Measurements from ENCODE around the gene UMODL1. TPM values are rescaled to one million over a fixed set of nuclear protein-coding genes. Genes with fewer than 3 reads are reported as not detected.

The UMODL1 gene
- polyA plus RNA-seq, 3 donors, result not detected

DNA sequence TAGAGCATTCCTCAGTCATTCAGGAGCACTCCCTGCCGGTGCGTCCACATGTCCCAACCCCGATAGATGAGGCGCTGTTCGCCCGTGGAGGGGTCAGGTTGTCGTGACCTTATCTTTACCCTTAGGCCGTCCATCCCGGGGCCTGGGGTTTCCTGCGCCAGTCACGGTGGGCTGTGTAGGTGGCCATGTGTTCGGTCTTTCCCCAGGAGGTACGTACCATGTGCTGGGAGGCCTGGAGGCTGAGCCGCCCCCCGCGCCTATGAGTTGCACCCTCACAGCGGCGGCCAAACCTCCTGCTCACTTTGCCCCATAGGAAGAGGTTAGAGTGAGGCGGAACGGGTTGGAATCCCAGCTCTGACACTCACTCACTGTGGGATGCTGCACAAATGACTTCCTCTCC, 35.3 kb downstream of the UMODL1 start:
- no peak for DNase-seq
- Mint-ChIP-seq H3K4me1 (peaks cover 6% of the 10 kb centered on the region), H3K27ac (no peak overlapping the region), H3K36me3 (no peaks in the 10 kb centered on the region), H3K9me3 (no peaks in the 10 kb centered on the region), H3K4me3 (no peak overlapping the region), H3K27me3 (ENCODE audit: low read depth in 3 of 3) (peaks cover 5 to 15% (median 11%) of the 10 kb centered on the region in 3 donors)
- Histone ChIP-seq H3K79me2 (ENCODE audit: insufficient read depth, low read length) (no peaks in the 10 kb centered on the region), H3K4me3 (replicated peaks in 1 of 3; ENCODE audit: low read depth in 2 of 3, low read length in 3 of 3) (no peak overlapping the region), H3K4me1 (ENCODE audit: control insufficient read depth in 1 of 2, insufficient read depth in 2 of 2, low read length in 2 of 2) (peaks cover 10 to 12% of the 10 kb centered on the region in 2 donors), H3K27ac (ENCODE audit: low read depth in 1 of 2, low read length in 2 of 2) (no peak overlapping the region), H4K20me1 (ENCODE audit: insufficient read depth, low read length) (no peaks in the 10 kb centered on the region), H3K9me3 (replicated peaks in 1 of 2; ENCODE audit: control insufficient read depth in 1 of 2, insufficient read depth in 1 of 2, low read length in 2 of 2) (no peaks in the 10 kb centered on the region), H2AFZ (ENCODE audit: insufficient read depth, low read depth, low read length, poor library complexity, severe bottlenecking) (no peak overlapping the region), H3K9ac (ENCODE audit: insufficient read depth, low read length, poor library complexity, severe bottlenecking) (no peak overlapping the region), H3K4me2 (replicated peaks; ENCODE audit: extremely low read depth, low read length, poor library complexity, severe bottlenecking) (no peak overlapping the region), H3K27me3 (ENCODE audit: control insufficient read depth in 2 of 2, insufficient read depth in 2 of 2, low read length in 2 of 2) (no peaks in the 10 kb centered on the region), H3K36me3 (replicated peaks in 1 of 2; ENCODE audit: control insufficient read depth in 1 of 2, insufficient read depth in 2 of 2, low read length in 2 of 2) (no peaks in the 10 kb centered on the region)
- 95% methylated on average over 16 of the region's 20 CpGs for WGBS (ENCODE audit: insufficient coverage)
- TF ChIP-seq, protein P1, sequence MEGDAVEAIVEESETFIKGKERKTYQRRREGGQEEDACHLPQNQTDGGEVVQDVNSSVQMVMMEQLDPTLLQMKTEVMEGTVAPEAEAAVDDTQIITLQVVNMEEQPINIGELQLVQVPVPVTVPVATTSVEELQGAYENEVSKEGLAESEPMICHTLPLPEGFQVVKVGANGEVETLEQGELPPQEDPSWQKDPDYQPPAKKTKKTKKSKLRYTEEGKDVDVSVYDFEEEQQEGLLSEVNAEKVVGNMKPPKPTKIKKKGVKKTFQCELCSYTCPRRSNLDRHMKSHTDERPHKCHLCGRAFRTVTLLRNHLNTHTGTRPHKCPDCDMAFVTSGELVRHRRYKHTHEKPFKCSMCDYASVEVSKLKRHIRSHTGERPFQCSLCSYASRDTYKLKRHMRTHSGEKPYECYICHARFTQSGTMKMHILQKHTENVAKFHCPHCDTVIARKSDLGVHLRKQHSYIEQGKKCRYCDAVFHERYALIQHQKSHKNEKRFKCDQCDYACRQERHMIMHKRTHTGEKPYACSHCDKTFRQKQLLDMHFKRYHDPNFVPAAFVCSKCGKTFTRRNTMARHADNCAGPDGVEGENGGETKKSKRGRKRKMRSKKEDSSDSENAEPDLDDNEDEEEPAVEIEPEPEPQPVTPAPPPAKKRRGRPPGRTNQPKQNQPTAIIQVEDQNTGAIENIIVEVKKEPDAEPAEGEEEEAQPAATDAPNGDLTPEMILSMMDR (IDR thresholded peaks at IDR 0.05), result no peak
- intact Hi-C loops (cut with micrococcal nuclease), result loop anchor here in 1 of 2 donors (5.0 kb wide), 1 partner anchor 94 kb away; the partner anchor contains the start of gene ZBTB21

DNA sequence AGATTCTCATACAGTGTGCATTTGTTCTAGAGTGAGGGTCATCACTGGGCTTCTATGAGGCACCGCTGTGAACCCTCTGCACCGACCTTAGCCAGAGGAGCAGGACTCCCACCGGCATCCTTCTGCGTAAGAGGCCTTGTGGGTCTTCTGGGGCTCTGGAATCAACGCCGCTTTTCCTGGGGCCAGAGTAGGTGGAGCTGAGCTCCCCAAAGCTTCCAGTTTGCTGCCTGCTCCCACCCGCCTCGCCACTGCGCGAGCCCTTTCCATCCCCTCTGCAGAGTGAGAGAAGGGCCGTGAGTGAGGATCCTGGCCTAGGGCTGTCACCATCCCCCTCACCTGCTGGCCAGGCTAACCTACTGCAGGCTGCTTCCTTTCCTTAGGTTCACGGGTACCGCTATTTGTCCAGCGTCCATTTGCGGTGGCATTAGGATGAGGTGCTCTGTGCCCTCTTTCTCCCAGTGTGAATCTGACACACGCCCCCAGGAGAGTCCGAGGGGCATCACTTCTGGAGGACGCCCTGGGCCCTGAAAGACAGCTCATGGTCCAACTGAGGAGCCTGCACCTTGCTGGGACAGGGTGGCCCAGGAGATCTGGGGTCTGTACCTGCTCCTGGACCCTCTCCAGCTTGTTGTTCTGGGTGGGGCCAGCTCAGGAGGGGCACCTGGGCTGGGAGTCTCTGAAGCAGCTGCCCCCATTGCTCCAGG, 36.2 kb downstream of the UMODL1 start:
- Mint-ChIP-seq H3K36me3 (no peaks in the 10 kb centered on the region), H3K4me1 (peaks cover 6% of the 10 kb centered on the region), H3K9me3 (no peaks in the 10 kb centered on the region), H3K27ac (no peak overlapping the region), H3K27me3 (ENCODE audit: low read depth in 3 of 3) (peaks cover 5 to 19% (median 15%) of the 10 kb centered on the region in 3 donors), H3K4me3 (no peak overlapping the region)
- Histone ChIP-seq H3K36me3 (replicated peaks in 1 of 2; ENCODE audit: control insufficient read depth in 1 of 2, insufficient read depth in 2 of 2, low read length in 2 of 2) (no peaks in the 10 kb centered on the region), H3K4me3 (replicated peaks in 1 of 3; ENCODE audit: low read depth in 2 of 3, low read length in 3 of 3) (peak overlapping the region in 1 of 3 experiments; percentile 9), H3K9ac (ENCODE audit: insufficient read depth, low read length, poor library complexity, severe bottlenecking) (peak overlapping the region; percentile 5), H3K27me3 (ENCODE audit: control insufficient read depth in 2 of 2, insufficient read depth in 2 of 2, low read length in 2 of 2) (no peaks in the 10 kb centered on the region), H4K20me1 (ENCODE audit: insufficient read depth, low read length) (no peaks in the 10 kb centered on the region), H3K4me2 (replicated peaks; ENCODE audit: extremely low read depth, low read length, poor library complexity, severe bottlenecking) (no peak overlapping the region), H3K27ac (ENCODE audit: low read depth in 1 of 2, low read length in 2 of 2) (no peak overlapping the region), H2AFZ (ENCODE audit: insufficient read depth, low read depth, low read length, poor library complexity, severe bottlenecking) (peak overlapping the region; percentile 55), H3K9me3 (replicated peaks in 1 of 2; ENCODE audit: control insufficient read depth in 1 of 2, insufficient read depth in 1 of 2, low read length in 2 of 2) (no peaks in the 10 kb centered on the region), H3K79me2 (ENCODE audit: insufficient read depth, low read length) (no peaks in the 10 kb centered on the region), H3K4me1 (ENCODE audit: control insufficient read depth in 1 of 2, insufficient read depth in 2 of 2, low read length in 2 of 2) (peaks cover 10 to 12% of the 10 kb centered on the region in 2 donors)
- intact Hi-C loops (cut with micrococcal nuclease), result loop anchor here in 1 of 2 donors (5.0 kb wide), 1 partner anchor 95 kb away; the partner anchor contains the start of gene ZBTB21
- no peak for DNase-seq
- TF ChIP-seq, protein P1 (IDR thresholded peaks at IDR 0.05), result no peak
- 81% methylated on average over 16 of the region's 18 CpGs for WGBS (ENCODE audit: insufficient coverage)
